B cell (primary cell): ENCODE results near the gene RAB8A.

Source experiments
- CTCF ChIP-seq: fragments of 200-600 bp; IDR thresholded peaks from one replicate; pipeline ENCODE4 v1.8.0; 2022; ENCODE audit warnings: antibody characterized with exemption, mild to moderate bottlenecking
- EZH2 ChIP-seq: IDR thresholded peaks from 2 replicates; pipeline ENCODE4 v1.6.1; 2012; ENCODE audit warnings: borderline replicate concordance, low read depth, mild to moderate bottlenecking, moderate library complexity, low read length; ENCODE audit not compliant: insufficient read depth, poor library complexity, severe bottlenecking

GRCh38 chr19:16094360-16095070 is 17.2 kb upstream of the RAB8A start:
- no peak for TF ChIP-seq CTCF
- TF ChIP-seq EZH2, result no peak
